Stimulated activated naive CD4-positive, alpha-beta T cell (primary cell): ENCODE data around the gene RNF186.
"Not testable (repeated sequence)": the region's sequence is repeated elsewhere in the genome, so short reads cannot be mapped to it uniquely, and the experiment has no call there.

ENCODE experiments used
- DNase-seq, 6 experiments: peaks; one replicate each; lab custom pipeline; 2025; lab: John Stamatoyannopoulos, UW

RNF186 gene

DNA sequence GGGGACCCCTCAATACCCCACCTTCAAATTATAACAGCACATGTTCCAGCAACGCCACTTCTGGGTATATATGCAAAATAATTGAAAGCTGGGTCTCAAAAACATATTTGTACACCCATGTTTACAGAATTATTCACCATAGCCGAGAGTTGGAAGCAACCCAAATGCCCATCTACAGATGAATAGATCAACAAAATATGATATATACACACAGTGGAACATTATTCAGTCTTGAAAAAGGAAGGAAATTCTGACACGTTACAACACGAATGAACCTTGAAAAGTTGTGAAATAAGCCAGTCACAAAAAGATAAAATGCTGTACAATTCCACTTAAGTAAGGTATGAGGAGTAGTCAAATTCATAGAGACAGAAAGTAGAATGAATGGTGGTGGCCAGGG is 20.5 kb downstream of the RNF186 start:
- no peak for DNase-seq

DNA sequence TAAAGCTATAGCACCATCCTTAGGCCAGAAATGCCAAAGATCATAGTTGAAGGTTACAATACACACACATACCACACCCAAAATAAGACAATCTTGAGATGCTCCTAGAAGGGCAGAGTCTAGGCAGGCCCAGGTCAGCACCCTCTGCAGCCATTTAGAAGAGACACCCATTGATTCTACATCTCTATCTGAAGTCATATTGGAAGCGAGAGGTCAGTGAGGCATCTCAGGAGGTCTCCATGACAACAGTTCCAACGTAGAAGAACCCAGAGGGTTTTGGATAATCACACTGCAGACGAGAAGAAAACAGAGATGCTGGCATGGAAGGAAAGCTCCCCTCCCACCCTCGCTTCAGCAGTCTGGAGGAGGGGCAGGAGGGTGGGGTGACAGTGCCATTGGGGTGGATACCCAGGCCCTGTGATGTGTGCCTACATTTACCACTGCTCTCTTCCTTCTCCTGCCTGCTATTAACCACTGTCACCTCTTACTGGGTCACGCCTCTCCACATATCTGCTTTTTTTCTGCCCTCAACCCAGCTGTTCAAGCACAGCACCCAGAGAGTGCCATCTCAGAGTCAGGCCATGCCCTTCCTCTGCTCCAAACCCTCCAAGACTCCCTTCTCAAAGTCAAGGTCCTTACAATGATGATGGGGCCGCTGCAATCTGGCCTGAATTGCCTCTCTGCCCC is 21.6 kb downstream of the RNF186 start:
- no peak for DNase-seq

DNA sequence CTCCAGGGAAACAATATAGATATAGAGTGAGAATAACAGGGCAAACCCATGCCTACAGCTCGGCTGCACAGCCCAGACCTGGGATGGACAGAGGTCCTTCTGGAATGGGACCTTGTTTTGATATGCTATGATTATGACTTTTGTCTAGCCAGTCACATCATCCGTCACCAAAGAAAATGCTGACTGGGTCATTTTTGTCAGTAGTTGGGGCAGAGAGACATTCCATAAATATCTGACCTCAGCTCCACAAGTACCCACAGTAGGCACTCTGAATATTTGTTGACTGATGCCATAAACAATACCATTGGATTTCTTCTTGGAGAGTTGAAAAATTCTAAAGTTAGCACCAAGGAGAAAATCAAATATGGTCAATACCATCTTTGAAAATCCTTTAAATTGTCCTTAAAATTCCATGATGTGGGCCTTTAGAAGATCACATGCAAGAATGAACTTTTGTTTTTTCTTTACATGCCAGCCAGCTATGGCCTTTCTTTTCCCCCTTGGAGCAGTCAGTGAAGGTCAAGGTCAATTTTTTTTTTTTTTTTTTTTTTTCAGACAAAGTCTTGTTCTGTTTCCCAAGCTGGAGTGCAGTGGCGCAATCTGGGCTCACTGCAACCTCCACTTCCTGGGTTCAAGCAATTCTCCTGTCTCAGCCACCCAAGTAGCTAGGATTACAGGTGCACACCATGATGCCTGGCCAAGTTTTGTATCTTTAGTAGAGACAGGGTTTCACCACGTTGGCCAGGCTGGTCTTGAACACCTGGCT is 22.7 kb downstream of the RNF186 start:
- no peak for DNase-seq

DNA sequence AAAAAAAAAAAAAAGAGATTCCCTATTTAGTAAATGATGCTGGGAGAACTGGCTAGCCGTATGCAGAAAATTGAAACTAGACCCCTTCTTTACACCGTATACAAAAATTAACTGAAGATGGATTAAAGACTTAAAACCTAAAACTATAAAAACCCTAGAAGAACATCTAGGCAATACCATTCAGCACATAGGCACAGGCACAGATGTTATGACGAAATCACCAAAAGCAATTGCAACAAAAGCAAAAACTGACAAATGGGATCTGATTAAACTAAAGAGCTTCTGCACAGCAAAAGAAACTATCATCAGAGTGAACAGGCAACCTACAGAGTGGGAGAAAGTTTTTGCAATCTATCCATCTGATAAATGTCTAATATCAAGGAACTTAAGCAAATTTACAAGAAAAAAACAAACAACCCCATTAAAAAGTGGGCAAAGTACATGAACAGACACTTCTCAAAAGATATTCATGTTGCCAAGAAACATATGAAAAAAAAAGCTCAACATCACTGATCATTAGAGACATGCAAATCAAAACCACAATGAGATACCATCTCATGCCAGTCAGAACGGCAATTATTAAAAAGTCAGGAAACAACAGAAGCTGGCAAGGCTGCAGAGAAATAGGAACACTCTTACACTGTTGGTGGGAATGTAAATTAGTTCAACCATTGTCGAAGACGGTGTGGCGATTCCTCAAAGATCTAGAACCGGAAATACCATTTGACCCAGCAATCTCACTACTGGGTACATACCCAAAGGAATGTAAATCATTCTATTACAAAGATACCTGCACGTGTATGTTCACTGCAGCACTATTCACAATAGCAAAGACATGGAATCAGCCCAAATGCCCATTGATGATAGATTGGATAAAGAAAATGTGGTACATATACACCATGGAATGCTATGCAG is 24.8 kb downstream of the RNF186 start:
- not testable (repeated sequence) for DNase-seq

DNA sequence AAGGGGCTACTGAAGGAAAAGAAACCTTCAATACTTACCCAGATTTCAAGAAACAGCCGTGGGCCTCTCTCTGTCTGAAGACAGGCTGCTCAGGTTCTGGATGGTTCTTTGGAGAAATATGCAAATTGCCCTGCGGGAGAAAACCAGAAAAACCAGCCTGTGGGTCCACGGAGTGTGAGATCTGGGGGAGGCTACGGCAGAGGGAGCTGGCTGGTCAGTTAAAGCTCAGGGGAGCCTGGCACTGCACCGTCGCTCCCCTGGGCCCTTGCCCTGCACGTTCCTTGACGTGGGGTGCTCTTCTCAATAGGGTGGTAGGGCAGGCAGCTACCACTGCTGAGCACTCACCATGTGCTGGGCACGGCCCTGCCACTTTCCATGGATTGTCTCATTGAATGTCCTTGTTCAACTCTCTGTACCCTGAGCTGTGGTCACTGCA is 28.1 kb downstream of the RNF186 start:
- DNase-seq, result no peak

DNA sequence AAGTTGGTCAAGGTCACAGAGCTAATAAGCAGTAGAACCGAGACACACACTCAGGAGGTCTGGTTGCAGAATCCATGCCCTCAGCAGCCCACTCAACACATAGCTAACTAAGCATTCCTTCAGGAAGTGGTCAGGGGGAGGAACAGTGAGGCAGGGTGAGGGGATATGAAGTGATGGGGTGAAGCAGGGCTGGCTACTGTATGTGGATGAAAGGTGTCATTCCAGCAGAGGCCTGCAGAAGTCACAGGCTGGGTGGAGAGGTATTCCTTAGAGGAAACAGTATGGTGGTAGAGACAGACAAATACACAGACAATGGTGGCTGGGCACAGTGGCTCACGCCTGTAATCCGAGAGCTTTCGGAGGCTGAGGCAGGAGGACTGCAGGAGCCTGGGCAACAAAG is 29.4 kb downstream of the RNF186 start:
- no peak for DNase-seq

DNA sequence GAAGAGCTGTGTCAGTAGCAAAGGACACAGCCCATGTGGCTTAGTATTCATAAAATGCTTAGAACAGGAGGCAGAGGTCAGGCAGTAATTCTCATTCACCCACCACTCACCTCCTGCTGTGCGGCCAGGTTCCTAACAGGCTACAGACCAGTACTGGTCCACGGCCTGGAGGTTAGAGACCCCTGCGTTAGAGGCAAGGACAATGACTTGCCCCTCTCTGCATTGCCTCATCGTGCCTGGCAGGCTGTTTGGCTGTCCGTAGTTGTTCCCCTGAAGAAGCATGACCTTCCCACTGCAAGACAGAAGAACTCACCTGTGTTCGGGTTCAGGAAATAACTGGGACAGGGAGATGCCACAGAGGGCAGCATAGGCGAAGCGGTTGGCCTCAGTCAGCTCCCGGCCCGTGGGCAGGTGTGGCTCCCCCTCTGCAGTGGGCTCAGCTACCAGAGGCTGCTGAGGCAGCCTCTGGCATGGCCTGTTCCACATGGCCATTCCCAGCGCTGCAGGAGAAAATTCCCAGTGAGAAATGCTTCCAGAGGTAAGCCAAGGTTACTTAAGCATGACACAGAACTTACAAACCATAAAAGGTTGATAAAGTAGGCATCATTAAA is 34.7 kb downstream of the RNF186 start:
- no peak for DNase-seq

DNA sequence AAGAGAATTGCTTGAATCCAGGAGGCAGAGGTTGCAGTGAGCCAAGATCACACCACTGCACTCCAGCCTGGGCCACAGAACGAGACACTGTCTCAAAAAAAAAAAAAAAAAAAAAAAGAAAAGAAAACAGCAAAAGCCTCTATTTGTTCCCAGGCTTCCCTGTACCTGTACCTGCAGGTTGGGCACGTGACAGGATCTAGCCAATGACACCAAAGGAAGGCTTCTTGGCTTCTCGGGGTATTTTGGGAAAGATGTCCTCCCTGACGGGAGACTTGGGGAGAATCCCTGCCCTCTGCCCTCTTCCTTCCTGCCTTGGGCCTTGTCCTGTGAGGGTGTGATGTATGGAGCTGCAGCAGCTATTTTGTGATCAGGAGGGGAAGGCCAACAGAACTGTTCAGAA is 38.1 kb downstream of the RNF186 start:
- no peak for DNase-seq

DNA sequence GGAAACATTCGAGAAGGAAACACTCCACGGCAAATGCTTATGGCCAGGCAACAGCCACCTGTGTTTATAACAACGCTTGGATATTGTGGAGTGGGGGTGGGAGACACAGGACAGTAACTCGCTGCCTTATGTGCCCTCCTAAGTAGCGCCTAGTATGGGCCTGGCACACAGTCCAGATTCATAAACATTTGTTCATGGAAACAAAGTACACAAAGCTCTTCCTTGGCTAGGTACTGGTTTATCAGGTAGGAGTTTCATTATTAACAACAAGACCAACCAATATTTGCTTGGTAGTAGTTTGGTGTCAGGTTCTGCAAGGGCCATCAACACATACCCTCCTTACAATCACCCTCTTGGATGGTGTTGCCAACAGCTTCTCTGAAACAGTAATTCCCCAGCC is 38.8 kb downstream of the RNF186 start:
- no peak for DNase-seq

DNA sequence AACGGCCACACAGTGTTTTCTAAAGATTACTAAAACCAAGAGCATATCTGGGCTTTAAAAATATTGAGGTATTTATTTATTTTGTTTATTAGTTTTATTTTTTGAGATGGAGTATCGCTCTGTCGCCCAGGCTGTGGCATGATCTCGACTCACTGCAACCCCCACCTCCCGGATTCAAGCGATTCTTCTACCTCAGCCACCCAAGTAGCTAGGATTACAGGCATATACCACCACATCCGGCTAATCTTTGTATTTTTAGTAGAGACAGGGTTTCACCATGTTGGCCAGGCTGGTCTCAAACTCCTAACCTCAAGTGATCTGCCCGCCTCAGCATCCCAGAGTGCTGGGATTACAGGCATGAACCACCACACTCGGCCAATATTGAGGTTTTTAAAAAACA is 39.3 kb downstream of the RNF186 start:
- no peak for DNase-seq

DNA sequence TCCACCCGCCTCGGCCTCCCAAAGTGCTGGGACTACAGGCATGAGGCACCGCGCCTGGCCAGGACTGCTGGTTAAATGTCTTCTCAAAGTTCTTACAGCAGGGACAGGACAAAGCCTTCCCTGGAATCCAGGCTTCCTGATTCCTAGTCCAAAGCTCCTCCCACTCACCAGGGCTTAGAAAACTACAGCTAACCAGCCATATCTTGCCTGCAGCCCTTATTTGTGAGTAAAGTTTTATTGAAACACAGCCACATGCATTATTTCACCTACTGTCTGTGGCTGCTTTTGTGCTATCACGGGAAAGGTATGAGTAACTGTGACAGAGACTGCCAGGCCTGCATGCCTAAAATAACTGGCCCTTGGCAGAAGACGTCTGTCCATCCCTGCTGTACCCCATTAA is 39.8 kb downstream of the RNF186 start:
- no peak for DNase-seq

DNA sequence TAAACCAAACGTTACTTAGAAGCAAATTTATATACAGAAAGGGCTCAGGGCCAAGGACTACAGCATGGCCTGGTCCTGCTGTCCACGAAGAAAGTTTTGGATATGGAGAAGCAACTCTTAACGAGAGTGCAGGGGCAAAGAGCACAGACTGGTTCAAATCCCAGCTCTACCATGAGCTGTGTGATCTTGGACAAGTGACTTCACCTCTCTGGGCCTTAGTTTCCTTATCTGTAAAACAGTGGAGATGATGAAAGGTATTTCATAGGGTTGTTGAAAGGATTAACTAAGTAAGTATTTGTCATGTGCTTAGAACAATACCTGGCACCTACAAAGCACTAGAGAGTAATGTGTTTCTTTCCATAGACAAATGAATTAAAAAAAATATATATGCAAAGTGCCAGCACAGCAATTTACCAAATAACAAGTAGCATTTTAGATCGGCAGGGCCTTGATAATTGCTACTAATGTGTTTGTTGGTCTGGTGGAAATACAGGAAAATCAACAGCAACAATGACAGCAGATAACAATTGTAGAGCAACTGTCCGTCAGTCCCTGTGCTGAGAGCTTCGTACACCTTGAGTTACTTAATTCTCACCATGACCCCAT is 40.8 kb downstream of the RNF186 start:
- DNase-seq, result no peak

DNA sequence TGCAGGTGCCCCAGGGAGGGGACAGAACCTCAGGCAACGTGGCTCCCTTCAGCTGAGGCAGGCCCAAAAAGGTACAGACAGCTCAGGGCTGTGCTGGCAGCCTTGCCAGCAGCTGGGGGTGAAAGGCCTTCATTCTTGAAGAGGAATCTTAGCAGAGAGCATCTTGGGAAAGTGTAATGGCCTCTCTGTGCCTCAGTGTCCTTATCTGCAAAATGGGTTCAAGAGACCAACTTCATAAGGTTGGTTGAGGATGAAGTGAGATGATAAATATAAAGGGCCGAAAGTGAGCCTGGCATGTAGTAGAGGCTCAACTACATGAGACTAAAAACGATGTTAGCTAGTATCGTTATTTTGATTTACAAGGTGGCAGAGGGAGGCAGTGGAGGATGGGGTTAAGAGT is 41.6 kb downstream of the RNF186 start:
- no peak for DNase-seq

DNA sequence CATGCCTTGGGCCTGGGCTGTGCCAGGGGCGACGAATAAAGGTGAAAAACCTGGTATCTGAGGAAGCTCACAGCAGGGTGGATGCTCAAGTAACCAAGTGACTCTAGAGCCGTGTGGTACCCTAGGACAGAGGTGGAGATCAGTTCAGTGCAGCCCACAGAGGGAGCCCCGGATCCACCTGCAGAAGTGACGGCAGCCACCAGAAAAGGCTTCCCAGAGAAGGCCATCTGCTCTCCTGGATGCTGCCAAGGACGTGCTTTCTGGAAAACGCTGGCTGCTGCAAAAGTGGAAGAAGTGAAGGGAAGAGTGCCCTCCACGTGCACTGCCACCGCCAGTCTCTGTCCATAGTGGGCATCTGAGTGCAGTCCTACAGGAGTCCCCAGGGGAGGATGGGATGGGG is 43.0 kb downstream of the RNF186 start:
- DNase-seq, result no peak

DNA sequence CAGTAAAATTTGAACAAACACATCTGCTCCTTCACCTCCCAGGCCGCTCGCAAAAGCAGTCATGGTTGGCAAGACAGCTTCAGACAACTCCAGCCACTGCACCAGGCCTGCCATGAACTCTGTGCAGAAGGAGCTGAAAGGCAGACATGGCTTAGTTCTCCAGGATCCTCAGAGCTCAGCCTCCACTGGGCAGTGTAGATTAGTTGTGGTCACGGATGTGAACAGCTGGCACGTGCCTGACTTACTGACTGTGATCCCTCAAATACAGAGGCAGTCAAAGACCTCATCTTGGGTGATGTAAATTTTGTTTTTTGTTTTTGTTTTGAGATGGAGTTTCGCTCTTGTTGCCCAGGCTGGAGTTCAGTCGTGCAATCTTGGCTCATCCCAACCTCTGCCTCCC is 43.7 kb downstream of the RNF186 start:
- DNase-seq, result no peak

DNA sequence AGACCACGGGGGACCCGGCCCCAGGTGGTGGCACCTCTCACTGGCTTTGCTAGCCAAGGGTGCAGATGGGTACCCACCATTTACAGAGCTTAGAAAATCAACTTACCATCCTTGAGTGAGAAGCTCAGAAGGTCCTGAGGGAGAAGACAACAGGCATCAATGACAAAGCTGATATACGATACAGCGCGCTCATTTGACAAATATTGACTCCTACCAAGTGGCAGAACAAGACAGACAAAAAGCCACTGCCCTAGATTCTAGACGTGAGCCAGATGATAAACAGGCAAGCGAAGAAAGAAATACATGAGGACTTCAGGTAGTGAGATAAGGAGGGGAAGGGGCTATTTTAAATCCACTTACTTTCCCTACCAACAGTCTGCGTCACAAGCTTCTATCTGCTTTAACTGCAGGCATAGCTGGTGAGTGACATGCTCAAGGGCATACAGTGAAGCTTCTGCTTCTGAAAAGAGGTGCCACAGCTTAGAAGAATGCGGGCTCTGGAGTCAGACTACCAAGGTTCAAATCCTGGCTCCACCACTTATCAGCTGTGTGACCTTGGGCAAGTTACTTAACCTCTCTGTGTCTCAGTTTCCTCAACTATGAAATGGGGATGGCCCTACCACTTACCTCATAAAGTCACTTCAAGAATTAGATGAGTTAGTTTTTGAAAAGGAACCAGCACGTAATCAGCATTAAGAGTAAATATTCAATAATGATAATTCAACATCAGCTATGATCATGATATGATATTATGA is 44.5 kb downstream of the RNF186 start:
- DNase-seq, result no peak

DNA sequence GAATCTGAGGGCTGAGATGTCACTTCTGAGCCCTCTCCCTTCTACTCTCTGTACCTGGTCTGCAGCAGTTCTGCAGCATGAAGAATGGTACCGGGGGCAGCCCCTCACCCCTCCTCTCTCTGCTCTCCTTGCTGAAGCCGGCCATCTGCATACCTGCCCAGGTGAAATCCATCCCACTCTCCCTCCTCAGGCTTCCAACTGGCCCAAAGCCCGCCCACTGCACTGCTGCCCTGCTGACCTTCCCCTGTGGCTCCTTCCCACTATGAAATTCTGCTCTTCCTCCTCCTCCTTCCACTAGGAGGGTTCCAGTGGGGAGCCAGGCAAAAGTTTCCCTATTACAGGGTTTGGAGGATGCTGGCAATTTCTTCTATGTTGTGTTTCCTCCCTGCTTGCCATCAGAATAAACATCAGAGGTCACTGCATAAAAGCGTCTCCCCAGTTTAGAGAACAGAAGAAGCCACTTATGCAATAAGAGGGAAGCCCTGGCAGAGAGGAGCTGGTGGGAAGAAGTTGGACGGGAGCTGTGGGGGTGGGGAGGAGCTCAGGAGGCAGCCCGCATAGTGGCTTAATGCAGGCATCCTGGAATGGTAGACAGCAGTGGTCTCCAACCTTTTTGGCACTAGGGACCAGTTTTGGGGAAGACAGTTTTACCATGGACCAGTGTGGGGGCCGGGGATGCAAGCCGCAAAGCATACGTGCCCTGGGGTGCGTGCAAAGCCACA is 45.7 kb downstream of the RNF186 start:
- no peak for DNase-seq

DNA sequence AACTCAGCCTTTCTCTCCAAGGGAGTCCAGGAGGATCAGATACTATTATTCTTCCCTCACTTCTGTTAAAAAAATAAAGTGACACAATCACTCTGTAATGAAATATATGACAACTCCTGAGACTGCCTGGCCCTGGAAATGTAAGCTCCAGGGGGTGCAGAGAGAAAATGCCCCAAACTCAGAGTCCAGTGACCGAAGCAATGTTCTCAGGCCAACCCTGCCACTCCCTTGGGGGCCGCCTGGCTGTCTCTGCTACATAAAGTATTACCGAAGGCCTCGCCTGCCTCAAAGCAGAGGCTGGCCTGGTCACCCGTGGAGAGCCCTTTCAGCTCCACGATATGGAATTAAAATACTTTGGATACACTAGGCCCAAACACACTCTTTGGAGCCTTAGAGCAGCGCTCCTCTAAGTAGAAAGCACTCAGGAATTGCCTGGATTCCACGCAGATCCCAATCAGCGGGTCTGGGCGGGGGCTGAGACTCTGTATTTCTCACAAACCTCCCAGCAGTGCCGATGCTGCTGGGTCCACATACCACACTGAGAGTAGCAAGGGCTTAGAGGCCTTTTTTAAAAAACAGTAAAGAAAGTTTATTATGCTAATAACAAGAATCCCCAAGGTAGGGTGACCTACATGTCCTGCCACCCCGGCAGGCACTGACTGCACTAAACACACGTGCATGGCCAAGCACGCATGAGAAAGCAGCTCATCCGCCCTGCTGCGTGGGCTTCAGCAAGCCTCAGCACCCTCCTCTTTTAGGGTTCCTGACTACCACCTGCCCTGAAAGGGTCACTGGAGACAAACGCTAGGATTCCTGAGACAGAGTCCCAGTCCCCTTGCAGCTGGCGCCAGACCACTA is 46.5 kb downstream of the RNF186 start:
- DNase-seq, result no peak

DNA sequence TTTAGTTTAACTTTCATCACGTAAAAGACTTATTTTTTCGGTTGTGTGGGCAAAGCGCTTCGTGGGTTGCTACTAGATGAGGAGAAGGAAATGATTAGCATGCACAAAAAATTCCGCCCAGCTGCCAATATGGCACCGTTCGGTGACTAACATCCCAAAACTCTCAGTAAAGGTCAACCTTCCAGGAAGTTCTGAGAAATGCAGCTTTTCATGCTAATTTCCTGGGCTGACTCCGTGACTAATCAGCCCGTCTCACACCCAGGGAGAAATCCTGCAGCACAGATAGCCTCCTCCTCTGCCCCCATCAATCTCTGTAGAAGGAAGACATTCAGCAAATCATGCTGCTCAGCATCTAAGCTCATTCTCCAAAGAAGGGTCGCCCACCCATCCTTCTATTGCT is 49.5 kb downstream of the RNF186 start:
- no peak for DNase-seq
